Loucy (cell line): ENCODE measurements around the gene SPEM1.
"Not testable (repeated sequence)": the region's sequence is repeated elsewhere in the genome, so short reads cannot be mapped to it uniquely, and the experiment has no call there.

Experiments
- CTCF ChIP-seq: fragments of 200-600 bp; sonication (generic); conservative IDR thresholded peaks from 2 replicates; pipeline ENCODE4 v1.5.1; 2014; ENCODE audit warnings: mild to moderate bottlenecking, antibody characterized with exemption, low read length
- EZH2phosphoT487 ChIP-seq: fragments of 200-600 bp; IDR thresholded peaks from 2 replicates; pipeline ENCODE4 v1.6.1; 2018; ENCODE audit warnings: antibody characterized with exemption, mild to moderate bottlenecking, moderate library complexity, borderline replicate concordance

- not testable (repeated sequence) for TF ChIP-seq CTCF, EZH2phosphoT487
Observed at GRCh38 chr17:7470457-7470973, 50.4 kb downstream of the SPEM1 start.
